GM19328 (cell line): Measurements from ENCODE around the gene WFDC13.
"Not testable (repeated sequence)": the region's sequence is repeated elsewhere in the genome, so short reads cannot be mapped to it uniquely, and the experiment has no call there.

ENCODE experiments used
- ATAC-seq: cut with Tn5 transposase; IDR thresholded peaks from one replicate; pipeline ENCODE4 v1.9.1; 2021; ENCODE audit warnings: mild to moderate bottlenecking, moderate library complexity; ENCODE audit not compliant: unreplicated experiment

WFDC13 gene, protein sequence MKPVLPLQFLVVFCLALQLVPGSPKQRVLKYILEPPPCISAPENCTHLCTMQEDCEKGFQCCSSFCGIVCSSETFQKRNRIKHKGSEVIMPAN

GRCh38 chr20:45701873-45702272, at the start of gene WFDC13:
Gene WFDC13, plus strand, starts transcription at chr20:45702038. Its CDS starts 86 bp downstream, at chr20:45702124.
- ATAC-seq, result no peak

DNA sequence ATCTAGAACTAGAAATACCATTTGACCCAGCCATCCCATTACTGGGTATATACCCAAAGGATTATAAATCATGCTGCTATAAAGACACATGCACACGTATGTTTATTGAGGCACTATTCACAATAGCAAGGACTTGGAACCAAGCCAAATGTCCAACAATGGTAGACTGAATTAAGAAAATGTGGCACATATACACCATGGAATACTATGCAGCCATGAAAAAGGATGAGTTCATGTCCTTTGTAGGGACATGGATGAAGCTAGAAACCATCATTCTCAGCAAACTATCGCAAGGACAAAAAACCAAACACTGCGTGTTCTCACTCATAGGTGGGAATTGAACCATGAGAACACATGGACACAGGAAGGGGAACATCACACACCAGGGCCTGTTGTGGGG, 44.8 kb upstream of the WFDC13 start:
- not testable (repeated sequence) for ATAC-seq

DNA sequence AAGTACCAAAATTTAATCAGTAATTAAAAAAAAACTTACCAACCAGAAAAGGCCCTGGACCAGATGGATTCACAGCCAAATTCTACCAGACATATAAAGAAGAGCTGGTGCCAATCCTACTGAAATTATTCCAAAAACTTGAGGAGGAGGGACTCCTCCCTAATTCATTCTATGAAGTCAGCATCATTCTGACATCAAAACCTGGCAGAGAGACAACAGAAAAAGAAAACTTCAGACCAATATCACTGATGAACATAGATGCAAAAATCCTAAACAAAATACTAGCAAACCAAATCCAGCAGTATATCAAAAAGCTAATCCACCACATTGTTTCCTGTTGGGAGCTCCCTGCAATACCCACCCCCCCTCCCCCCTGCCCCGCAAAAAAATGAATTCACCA, 31.7 kb upstream of the WFDC13 start, which contains the start of gene WFDC11:
Gene WFDC11, minus strand, starts transcription at position 101 of the 400 bp plus-strand sequence. CDS start 19,639 bp downstream, outside the sequence.
- no peak for ATAC-seq

GRCh38 chr20:45672765-45673164, 29.1 kb upstream of the WFDC13 start:
- ATAC-seq, result no peak

- ATAC-seq, result no peak
Measured at GRCh38 chr20:45679650-45680049, 22.2 kb upstream of the WFDC13 start.

DNA sequence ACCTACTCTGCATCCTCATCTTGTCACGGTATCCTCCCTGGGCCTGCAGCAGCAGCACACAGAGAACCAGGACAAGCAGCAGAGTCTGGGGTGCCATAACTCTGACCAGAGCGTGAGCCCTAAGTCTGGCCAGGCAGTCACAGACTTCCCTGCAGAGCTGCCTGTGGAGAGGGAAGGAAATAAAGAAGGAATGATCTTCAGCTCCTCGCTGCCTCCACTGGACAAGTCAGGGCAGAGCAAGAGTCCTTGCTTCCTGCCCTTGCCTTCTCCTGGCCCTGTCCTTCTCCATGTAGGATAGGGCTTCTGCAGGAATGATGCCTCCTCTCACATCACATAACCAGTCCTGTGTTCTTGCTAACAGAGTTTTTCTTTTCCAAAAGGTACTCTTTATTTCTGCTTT, 15.9 kb upstream of the WFDC13 start:
- ATAC-seq, result no peak

GRCh38 chr20:45693346-45693745, 8.5 kb upstream of the WFDC13 start:
- not testable (repeated sequence) for ATAC-seq

GRCh38 chr20:45695496-45695895, 6.3 kb upstream of the WFDC13 start:
- no peak for ATAC-seq

- ATAC-seq, result no peak
Measured at GRCh38 chr20:45701104-45701503, 734 bp upstream of the WFDC13 start.

- ATAC-seq, result no peak
Measured at GRCh38 chr20:45704969-45705637, 3.3 kb downstream of the WFDC13 start, which contains the start of gene WFDC10B. Gene WFDC10B, minus strand, starts transcription at chr20:45705019. Its CDS starts 19,027 bp downstream, at chr20:45685992.

- ATAC-seq, result not testable (repeated sequence)
Measured at GRCh38 chr20:45716141-45716688, 14.4 kb downstream of the WFDC13 start.

- ATAC-seq, result no peak
Measured at GRCh38 chr20:45722047-45722446, 20.2 kb downstream of the WFDC13 start, which contains the start of gene SPINT4. Gene SPINT4, plus strand, starts transcription at chr20:45722347. Its CDS starts 21 bp downstream, at chr20:45722368.

DNA sequence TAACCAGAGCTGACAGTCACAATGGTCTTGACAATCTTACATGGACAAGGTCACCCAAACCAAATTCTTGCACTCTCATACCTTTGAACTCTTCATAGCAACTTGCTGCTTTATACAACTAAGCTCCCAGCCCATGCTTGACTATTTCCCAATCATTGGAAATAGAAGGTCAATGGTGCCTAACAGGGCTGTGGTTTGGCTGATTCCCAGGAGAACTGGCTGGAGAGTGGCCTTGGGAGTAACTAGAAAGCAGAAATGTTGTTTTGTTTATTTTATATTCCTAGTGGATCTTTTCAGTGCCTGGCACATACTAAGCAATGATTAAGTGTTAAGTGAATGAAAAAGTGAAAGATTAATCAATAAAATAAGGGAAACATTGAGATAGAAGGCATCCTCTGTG, 23.3 kb downstream of the WFDC13 start:
- no peak for ATAC-seq

DNA sequence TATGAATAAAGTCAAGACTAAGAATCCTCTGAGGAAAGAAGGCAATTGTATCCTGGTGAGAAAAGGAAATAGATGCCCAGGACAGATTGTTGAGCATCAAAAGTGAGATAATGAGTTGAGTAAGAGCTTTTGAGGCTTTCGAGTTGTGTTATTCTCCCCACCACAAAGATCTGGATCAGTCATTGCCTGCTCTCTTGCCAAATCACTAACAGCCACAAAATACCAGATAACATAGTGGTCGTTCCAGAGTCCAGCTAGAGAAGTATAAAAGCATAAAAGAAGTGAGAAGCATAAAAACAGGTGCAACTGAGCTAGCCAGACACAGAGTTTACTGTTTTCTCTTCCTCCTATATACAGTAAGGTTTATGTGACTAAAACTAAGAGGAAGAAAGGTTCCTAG, 25.2 kb downstream of the WFDC13 start:
- ATAC-seq, result no peak

GRCh38 chr20:45732199-45732598, 30.4 kb downstream of the WFDC13 start:
- no peak for ATAC-seq

GRCh38 chr20:45735552-45735951, 33.7 kb downstream of the WFDC13 start:
- ATAC-seq, result no peak

- ATAC-seq, result no peak
Measured at GRCh38 chr20:45735988-45736387, 34.1 kb downstream of the WFDC13 start.

- no peak for ATAC-seq
Measured at GRCh38 chr20:45742596-45742995, 40.8 kb downstream of the WFDC13 start.

DNA sequence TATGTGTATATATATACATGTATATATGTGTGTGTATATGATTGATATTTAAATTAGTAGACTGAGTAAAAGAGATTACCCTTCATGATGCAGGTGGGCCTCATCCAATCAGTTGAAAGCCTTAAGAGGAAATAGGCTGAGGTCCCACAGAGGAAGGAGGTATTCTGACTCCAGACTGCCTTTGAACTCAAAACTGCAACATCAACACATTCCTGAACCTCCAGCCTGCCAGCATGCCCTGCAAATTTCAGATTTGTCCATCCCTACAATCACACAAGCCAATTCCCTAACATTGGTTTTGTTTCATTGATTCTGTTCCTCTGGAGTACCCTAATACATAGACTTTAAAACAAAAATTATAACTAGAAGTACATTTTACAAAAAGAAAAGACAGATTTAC, 43.2 kb downstream of the WFDC13 start:
- no peak for ATAC-seq

DNA sequence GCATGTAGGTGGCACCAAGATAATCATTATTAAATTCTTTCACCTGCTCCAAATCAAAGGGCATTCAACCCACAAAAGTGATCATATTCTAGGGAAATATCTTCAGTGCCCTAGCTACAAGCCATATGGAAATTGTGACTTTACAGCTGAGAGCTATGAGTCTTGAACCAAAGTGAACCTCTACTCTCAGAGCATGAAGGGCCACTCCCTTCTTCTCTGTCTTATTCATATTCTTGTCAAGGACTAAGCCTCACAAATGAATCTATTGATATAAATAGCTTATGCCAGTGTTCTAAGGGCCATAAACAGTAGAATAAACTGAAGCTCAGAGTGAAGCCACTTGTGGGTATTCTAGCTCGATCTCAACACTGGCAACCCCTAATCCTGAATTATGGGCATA, 49.9 kb downstream of the WFDC13 start:
- no peak for ATAC-seq

GRCh38 chr20:45752746-45753145, 50.9 kb downstream of the WFDC13 start:
- no peak for ATAC-seq

DNA sequence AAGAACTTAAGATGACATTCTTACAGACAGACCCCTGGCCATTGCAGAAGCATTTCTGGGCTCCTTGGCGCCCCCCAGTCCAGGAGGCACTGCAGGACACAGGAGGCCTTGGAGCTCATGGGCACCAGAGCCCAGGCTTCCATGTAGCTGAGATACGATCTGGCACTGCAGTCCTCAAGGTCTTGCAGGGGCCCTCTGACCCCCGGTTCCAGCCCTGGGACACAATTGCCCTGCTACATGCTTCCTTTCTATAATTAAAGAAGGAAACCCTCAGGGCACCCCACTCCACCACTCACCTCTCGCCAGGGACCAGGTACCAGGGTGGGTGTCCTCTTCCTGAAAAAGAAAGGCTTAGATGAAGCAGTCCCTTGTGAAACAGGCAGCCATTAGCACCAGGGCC, 56.3 kb downstream of the WFDC13 start:
- ATAC-seq, result no peak
